Activated T-helper 2 cell treated with anti-CD3 and anti-CD28 coated beads, Interferon-gamma antibody, Interleukin-2, Interleukin-4, amounts not matched to agents 10 μg/mL and 5 μg/mL and 100 μg/mL, durations not matched to agents 14 hours and 24 hours and 36 hours (primary cell): ENCODE measurements around the gene TMED8. TPM values are rescaled to one million over a fixed set of nuclear protein-coding genes. Genes with fewer than 3 reads are reported as not detected.
"Not testable (repeated sequence)": the region's sequence is repeated elsewhere in the genome, so short reads cannot be mapped to it uniquely, and the experiment has no call there.

Experiments used
- DNase-seq: peaks from one replicate; pipeline ENCODE4 v3.0.0; 2021; ENCODE audit warnings: low spot score
- H3K27ac Mint-ChIP-seq: one replicate; pipeline ENCODE4 v1.8.0; 2021; ENCODE audit warnings: mixed read lengths
- H3K27me3 Mint-ChIP-seq: one replicate; pipeline ENCODE4 v1.8.0; 2021; ENCODE audit warnings: low read depth, mixed read lengths
- H3K36me3 Mint-ChIP-seq: one replicate; pipeline ENCODE4 v1.8.0; 2021; ENCODE audit warnings: low read depth, mixed read lengths
- H3K4me1 Mint-ChIP-seq: one replicate; pipeline ENCODE4 v1.8.0; 2021; ENCODE audit warnings: low read depth, mixed read lengths
- H3K4me3 Mint-ChIP-seq: one replicate; pipeline ENCODE4 v1.8.0; 2021; ENCODE audit warnings: low read depth, mild to moderate bottlenecking, moderate library complexity, mixed read lengths
- H3K9me3 Mint-ChIP-seq: one replicate; pipeline ENCODE4 v1.8.0; 2021; ENCODE audit warnings: mixed read lengths
- intact Hi-C: fragments of 100-400 bp; cut with micrococcal nuclease; formaldehyde crosslinking; loops from one replicate; pipeline ENCODE4 v1.15.1; 2023
- total RNA-seq: library from RNA; stranded (reverse); gene quantifications from 2 replicates; pipeline ENCODE4 v1.2.3, GENCODE V29; 2022

The TMED8 gene, protein sequence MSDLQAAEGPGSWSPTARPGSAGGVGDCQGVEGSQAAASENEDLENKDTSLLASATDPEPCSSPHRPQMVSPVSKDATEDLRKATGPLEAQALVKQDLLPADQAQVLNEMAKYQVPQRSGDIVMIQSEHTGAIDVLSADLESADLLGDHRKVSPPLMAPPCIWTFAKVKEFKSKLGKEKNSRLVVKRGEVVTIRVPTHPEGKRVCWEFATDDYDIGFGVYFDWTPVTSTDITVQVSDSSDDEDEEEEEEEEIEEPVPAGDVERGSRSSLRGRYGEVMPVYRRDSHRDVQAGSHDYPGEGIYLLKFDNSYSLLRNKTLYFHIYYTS
- 28.0 and 29.0 TPM in 2 replicates for total RNA-seq

DNA sequence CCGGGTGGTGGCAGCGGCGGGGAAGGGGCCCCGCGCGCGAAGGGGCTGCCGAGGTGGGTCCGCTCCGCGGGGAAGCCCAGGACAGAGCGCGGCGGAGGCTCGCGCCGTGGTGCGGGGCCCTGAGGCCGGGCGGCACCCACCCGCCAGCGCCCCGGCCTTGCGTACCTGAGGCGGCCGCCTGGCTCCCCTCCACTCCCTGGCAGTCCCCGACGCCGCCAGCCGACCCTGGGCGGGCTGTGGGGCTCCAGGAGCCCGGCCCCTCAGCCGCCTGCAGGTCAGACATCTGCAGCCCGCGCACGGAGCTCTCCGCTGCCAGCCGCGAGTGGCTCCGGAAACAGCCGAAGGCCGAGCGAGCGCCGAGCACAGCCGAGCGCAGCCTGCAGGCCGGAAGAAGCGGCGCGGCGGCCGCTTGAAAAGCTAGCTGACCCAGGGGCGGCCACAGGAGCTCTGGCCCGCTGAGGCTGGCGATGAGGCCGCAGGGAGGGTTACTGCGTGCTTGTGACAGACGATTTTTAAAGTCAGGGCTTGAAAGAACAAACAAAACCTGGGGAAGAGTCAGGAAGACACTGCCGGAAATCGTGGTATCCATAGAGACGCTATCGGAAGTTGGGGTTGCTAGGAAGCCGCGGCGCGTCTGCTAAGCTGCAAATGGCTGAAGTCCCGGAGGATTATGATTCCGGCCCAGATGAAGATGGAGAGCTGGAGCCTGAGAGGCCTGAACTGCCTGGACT lies at the start of gene TMED8, which contains the start of gene SAMD15:
Gene TMED8, minus strand, starts transcription at position 324 of the 731 bp plus-strand sequence. Its CDS starts 41 bp downstream, at position 283.
Gene SAMD15, plus strand, starts transcription at position 609 of the 731 bp plus-strand sequence. Its CDS starts 40 bp downstream, at position 649.
- intact Hi-C loops: loop anchor here (1.0 to 5.0 kb wide), 4 partner anchors 56 to 240 kb away; partner anchors contain the start of genes GSTZ1 and VIPAS39
- peaks cover 2% of the 10 kb centered on the region for H3K27me3 Mint-ChIP-seq
- peak; percentile 80 for DNase-seq
- peaks cover 30% of the 10 kb centered on the region for H3K36me3 Mint-ChIP-seq
- H3K27ac Mint-ChIP-seq: peak within 1 kb of the TSS; percentile 89
- peaks cover 37% of the 10 kb centered on the region for H3K4me1 Mint-ChIP-seq
- peak within 1 kb of the TSS; percentile 90 for H3K4me3 Mint-ChIP-seq
- peaks cover 9% of the 10 kb centered on the region for H3K9me3 Mint-ChIP-seq

GRCh38 chr14:77426396-77426795 lies 49.5 kb upstream of the TMED8 start:
- H3K36me3 Mint-ChIP-seq: peaks cover 64% of the 10 kb centered on the region
- H3K27me3 Mint-ChIP-seq: no peaks in the 10 kb centered on the region
- intact Hi-C loops: no loop called here
- no peak overlapping the region for H3K4me3 Mint-ChIP-seq
- no peaks in the 10 kb centered on the region for H3K4me1 Mint-ChIP-seq
- no peak overlapping the region for H3K27ac Mint-ChIP-seq
- no peak for DNase-seq
- no peaks in the 10 kb centered on the region for H3K9me3 Mint-ChIP-seq

- Mint-ChIP-seq H3K9me3 (peaks cover 4% of the 10 kb centered on the region), H3K4me3 (no peak overlapping the region), H3K36me3 (peaks cover 73% of the 10 kb centered on the region), H3K27me3 (no peaks in the 10 kb centered on the region), H3K27ac (no peak overlapping the region), H3K4me1 (no peaks in the 10 kb centered on the region)
- intact Hi-C loops: no loop called here
- no peak for DNase-seq
Measured at GRCh38 chr14:77424862-77425261, 48.0 kb upstream of the TMED8 start.

- DNase-seq: no peak
- Mint-ChIP-seq H3K9me3 (peaks cover 12% of the 10 kb centered on the region), H3K36me3 (peaks cover 64% of the 10 kb centered on the region), H3K4me1 (no peaks in the 10 kb centered on the region), H3K4me3 (no peak within 1 kb of the TSS), H3K27ac (no peak within 1 kb of the TSS), H3K27me3 (no peaks in the 10 kb centered on the region)
- intact Hi-C loops: no loop called here
Measured at GRCh38 chr14:77423423-77423822, 46.5 kb upstream of the TMED8 start, which contains the start of gene NOXRED1. TSS of gene NOXRED1 (minus strand) at chr14:77423523. CDS start at chr14:77422889, 634 bp downstream.

GRCh38 chr14:77421201-77421600 lies 44.3 kb upstream of the TMED8 start:
- no peak for DNase-seq
- Mint-ChIP-seq H3K4me3 (no peak overlapping the region), H3K4me1 (no peaks in the 10 kb centered on the region), H3K27me3 (no peaks in the 10 kb centered on the region), H3K36me3 (peaks cover 44% of the 10 kb centered on the region), H3K27ac (no peak overlapping the region), H3K9me3 (peaks cover 12% of the 10 kb centered on the region)
- intact Hi-C loops: no loop called here

- no peaks in the 10 kb centered on the region for H3K27me3 Mint-ChIP-seq
- H3K4me3 Mint-ChIP-seq: no peak overlapping the region
- intact Hi-C loops: no loop called here
- DNase-seq: no peak
- H3K36me3 Mint-ChIP-seq: peaks cover 19% of the 10 kb centered on the region
- peaks cover 12% of the 10 kb centered on the region for H3K9me3 Mint-ChIP-seq
- H3K27ac Mint-ChIP-seq: no peak overlapping the region
- no peaks in the 10 kb centered on the region for H3K4me1 Mint-ChIP-seq
Measured at GRCh38 chr14:77416836-77417235, 39.9 kb upstream of the TMED8 start.

GRCh38 chr14:77416098-77416497 lies 39.2 kb upstream of the TMED8 start:
- H3K27ac Mint-ChIP-seq, DNase-seq, H3K4me3 Mint-ChIP-seq, H3K27me3 Mint-ChIP-seq, H3K4me1 Mint-ChIP-seq, intact Hi-C loops: not testable (repeated sequence)
- Mint-ChIP-seq H3K9me3 (peaks cover 12% of the 10 kb centered on the region), H3K36me3 (peaks cover 12% of the 10 kb centered on the region)

DNA sequence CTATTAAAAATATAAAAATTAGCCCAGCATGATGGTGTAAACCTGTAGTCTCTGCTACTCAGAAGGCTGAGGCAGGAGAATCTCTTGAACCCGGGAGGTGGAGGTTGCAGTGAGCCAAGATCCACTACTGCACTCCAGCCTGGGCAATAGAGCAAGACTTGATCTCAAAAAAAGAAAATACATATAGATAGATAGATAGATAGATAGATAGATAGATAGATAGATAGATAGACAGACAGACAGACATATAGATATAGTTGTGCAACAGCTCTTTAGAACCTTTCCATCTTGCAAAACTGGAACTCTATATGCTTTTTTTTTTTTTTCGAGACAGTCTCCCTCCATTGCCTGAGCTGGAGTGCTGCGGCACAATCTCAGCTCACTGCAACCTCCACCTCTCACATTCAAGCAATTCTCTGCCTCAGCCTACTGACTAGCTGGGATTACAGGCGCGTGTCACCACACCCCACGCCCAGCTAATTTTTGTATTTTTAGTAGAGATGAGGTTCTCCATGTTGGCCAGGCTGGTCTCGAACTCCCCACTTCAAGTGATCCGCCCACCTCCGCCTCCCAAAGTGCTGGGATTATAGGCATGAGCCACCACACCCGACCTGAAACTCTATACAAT lies 38.6 kb upstream of the TMED8 start:
- H3K36me3 Mint-ChIP-seq, H3K4me3 Mint-ChIP-seq, H3K27ac Mint-ChIP-seq, DNase-seq, H3K27me3 Mint-ChIP-seq, intact Hi-C loops, H3K4me1 Mint-ChIP-seq: not testable (repeated sequence)
- peaks cover 12% of the 10 kb centered on the region for H3K9me3 Mint-ChIP-seq

DNA sequence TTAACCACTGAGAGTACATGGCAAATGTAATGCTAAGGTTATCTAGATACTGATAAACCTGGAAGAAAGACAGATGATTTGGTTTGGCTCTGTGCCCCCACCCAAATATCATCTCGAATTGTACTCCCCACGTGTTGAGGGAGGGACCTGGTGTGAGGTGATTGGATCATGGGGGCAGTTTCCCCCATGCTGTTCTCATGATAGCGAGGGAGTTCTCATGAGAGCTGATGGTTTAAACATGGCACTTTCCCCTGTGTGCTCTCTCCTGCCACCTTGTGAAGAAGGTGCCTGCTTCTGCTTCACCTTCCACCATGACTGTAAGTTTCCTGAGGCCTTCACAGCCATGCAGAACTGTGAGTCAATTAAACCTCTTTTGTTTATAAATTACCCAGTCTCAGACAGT lies 32.2 kb upstream of the TMED8 start:
- intact Hi-C loops: no loop called here
- Mint-ChIP-seq H3K27ac (no peak overlapping the region), H3K27me3 (no peaks in the 10 kb centered on the region), H3K36me3 (no peaks in the 10 kb centered on the region), H3K4me3 (no peak overlapping the region), H3K9me3 (no peaks in the 10 kb centered on the region), H3K4me1 (peaks cover 17% of the 10 kb centered on the region)
- no peak for DNase-seq

GRCh38 chr14:77407158-77407557 lies 30.3 kb upstream of the TMED8 start:
- H3K4me3 Mint-ChIP-seq: no peak overlapping the region
- intact Hi-C loops: no loop called here
- peaks cover 17% of the 10 kb centered on the region for H3K4me1 Mint-ChIP-seq
- no peaks in the 10 kb centered on the region for H3K36me3 Mint-ChIP-seq
- no peaks in the 10 kb centered on the region for H3K9me3 Mint-ChIP-seq
- no peak for DNase-seq
- H3K27ac Mint-ChIP-seq: no peak overlapping the region
- H3K27me3 Mint-ChIP-seq: no peaks in the 10 kb centered on the region

GRCh38 chr14:77406718-77407117 lies 29.8 kb upstream of the TMED8 start:
- intact Hi-C loops: no loop called here
- Mint-ChIP-seq H3K4me3 (no peak overlapping the region), H3K9me3 (no peaks in the 10 kb centered on the region), H3K4me1 (peaks cover 17% of the 10 kb centered on the region), H3K36me3 (no peaks in the 10 kb centered on the region), H3K27me3 (no peaks in the 10 kb centered on the region), H3K27ac (no peak overlapping the region)
- no peak for DNase-seq

GRCh38 chr14:77406086-77406485 lies 29.2 kb upstream of the TMED8 start:
- H3K4me3 Mint-ChIP-seq: no peak overlapping the region
- no peaks in the 10 kb centered on the region for H3K36me3 Mint-ChIP-seq
- DNase-seq: no peak
- no peaks in the 10 kb centered on the region for H3K9me3 Mint-ChIP-seq
- intact Hi-C loops: no loop called here
- peaks cover 17% of the 10 kb centered on the region for H3K4me1 Mint-ChIP-seq
- no peaks in the 10 kb centered on the region for H3K27me3 Mint-ChIP-seq
- no peak overlapping the region for H3K27ac Mint-ChIP-seq
